ENCODE data around the gene FNBP1. TPM values are rescaled to one million over a fixed set of nuclear protein-coding genes. Genes with fewer than 3 reads are reported as not detected.

FNBP1 gene
- total RNA-seq, 1 experiment from 2014 or later: 43.6 TPM

DNA sequence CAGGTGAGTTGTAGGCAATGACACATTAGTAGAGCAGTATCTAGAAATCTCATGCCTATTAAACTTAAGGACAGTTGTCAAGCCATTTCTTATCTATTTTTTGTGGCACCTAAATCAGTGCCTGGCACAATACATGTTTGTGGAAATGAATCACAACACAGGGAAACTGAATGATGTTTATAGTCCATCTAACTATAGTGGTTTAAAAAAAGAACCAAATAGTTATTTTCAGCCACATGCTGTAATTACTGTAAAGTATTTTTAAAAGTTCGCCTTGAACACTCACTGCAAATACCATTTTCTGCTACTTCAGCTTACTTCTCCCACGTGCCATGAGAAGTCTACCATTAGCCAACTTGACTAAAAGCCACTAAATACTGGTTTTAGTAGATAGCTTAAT, 21.9 kb downstream of the FNBP1 start:
- peaks cover 9% of the 10 kb centered on the region for H3K36me3 Mint-ChIP-seq
- no peaks in the 10 kb centered on the region for H3K4me1 Mint-ChIP-seq
- CTCF ChIA-PET: no interaction called here
- POLR2A ChIA-PET: no interaction called here
- H3K4me3 Mint-ChIP-seq: no peak overlapping the region
- no peak overlapping the region for H3K27ac Mint-ChIP-seq
- peaks cover 8% of the 10 kb centered on the region for H3K9me3 Mint-ChIP-seq
- no peak for TF ChIP-seq IRF2 (CRISPR knock-in tag; IDR thresholded peaks at IDR 0.05; ENCODE audit: borderline replicate concordance, low read depth)
- no peak for TF ChIP-seq ZNF317 (CRISPR knock-in tag; IDR thresholded peaks at IDR 0.05; ENCODE audit: borderline replicate concordance, low read depth)
- TF ChIP-seq GRHL2 (CRISPR knock-in tag; IDR thresholded peaks at IDR 0.05; ENCODE audit: insufficient replicate concordance, severe bottlenecking): no peak
- TF ChIP-seq SOX15 (CRISPR knock-in tag; IDR thresholded peaks at IDR 0.05): no peak
- TF ChIP-seq, protein P1, sequence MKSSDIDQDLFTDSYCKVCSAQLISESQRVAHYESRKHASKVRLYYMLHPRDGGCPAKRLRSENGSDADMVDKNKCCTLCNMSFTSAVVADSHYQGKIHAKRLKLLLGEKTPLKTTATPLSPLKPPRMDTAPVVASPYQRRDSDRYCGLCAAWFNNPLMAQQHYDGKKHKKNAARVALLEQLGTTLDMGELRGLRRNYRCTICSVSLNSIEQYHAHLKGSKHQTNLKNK (CRISPR knock-in tag; IDR thresholded peaks at IDR 0.05): no peak
- TF ChIP-seq, protein P2, sequence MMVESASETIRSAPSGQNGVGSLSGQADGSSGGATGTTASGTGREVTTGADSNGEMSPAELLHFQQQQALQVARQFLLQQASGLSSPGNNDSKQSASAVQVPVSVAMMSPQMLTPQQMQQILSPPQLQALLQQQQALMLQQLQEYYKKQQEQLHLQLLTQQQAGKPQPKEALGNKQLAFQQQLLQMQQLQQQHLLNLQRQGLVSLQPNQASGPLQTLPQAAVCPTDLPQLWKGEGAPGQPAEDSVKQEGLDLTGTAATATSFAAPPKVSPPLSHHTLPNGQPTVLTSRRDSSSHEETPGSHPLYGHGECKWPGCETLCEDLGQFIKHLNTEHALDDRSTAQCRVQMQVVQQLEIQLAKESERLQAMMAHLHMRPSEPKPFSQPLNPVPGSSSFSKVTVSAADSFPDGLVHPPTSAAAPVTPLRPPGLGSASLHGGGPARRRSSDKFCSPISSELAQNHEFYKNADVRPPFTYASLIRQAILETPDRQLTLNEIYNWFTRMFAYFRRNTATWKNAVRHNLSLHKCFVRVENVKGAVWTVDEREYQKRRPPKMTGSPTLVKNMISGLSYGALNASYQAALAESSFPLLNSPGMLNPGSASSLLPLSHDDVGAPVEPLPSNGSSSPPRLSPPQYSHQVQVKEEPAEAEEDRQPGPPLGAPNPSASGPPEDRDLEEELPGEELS (CRISPR knock-in tag; IDR thresholded peaks at IDR 0.05): no peak
- TF ChIP-seq, protein P3, sequence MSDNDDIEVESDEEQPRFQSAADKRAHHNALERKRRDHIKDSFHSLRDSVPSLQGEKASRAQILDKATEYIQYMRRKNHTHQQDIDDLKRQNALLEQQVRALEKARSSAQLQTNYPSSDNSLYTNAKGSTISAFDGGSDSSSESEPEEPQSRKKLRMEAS (CRISPR knock-in tag; IDR thresholded peaks at IDR 0.05): no peak
- TF ChIP-seq ZNF263 (CRISPR knock-in tag; IDR thresholded peaks at IDR 0.05; ENCODE audit: low read depth): no peak
- TF ChIP-seq RORB (CRISPR knock-in tag; IDR thresholded peaks at IDR 0.05): no peak
- TF ChIP-seq, protein P4, sequence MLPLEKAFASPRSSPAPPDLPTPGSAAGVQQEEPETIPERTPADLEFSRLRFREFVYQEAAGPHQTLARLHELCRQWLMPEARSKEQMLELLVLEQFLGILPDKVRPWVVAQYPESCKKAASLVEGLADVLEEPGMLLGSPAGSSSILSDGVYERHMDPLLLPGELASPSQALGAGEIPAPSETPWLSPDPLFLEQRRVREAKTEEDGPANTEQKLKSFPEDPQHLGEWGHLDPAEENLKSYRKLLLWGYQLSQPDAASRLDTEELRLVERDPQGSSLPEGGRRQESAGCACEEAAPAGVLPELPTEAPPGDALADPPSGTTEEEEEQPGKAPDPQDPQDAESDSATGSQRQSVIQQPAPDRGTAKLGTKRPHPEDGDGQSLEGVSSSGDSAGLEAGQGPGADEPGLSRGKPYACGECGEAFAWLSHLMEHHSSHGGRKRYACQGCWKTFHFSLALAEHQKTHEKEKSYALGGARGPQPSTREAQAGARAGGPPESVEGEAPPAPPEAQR (CRISPR knock-in tag; IDR thresholded peaks at IDR 0.05): no peak
- no peak for TF ChIP-seq FOXK1 (CRISPR knock-in tag; IDR thresholded peaks at IDR 0.05)
- no peak for TF ChIP-seq ESRRA (CRISPR knock-in tag; IDR thresholded peaks at IDR 0.05; ENCODE audit: borderline replicate concordance)
- no peak for TF ChIP-seq SP1 (CRISPR knock-in tag; conservative IDR thresholded peaks at IDR 0.05)
- no peak for TF ChIP-seq ETV6 (CRISPR knock-in tag; IDR thresholded peaks at IDR 0.05)
- TF ChIP-seq, protein P5, sequence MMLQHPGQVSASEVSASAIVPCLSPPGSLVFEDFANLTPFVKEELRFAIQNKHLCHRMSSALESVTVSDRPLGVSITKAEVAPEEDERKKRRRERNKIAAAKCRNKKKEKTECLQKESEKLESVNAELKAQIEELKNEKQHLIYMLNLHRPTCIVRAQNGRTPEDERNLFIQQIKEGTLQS (CRISPR knock-in tag; conservative IDR thresholded peaks at IDR 0.05): no peak
- H3K27me3 Mint-ChIP-seq (ENCODE audit: low read depth): no peaks in the 10 kb centered on the region
- ATAC-seq (no peak), DNase-seq (ENCODE audit: low spot score) (no peak)

DNA sequence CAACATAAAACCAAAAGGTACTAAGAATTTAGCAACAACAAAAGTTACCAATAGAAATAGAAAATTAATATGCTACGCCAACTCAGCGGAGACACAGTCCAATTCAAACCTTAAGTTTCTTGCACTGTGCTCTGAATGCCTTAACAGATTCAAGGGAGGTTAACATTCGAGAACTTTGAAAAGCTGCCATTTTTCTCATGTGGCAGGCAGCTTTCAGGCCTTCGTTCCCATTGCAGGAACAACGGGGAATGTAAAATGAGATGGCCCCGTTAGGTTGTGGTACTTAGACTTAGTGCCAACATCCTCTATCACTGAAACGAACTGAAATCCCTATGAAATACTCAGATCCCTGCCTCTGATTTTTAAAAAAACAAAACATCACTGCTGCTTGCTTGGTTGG, 22.4 kb downstream of the FNBP1 start:
- CTCF ChIA-PET: no interaction called here
- TF ChIP-seq, protein P1 (CRISPR knock-in tag; IDR thresholded peaks at IDR 0.05): no peak
- TF ChIP-seq GABPB1 (CRISPR knock-in tag; IDR thresholded peaks at IDR 0.05) (no peak), NFE2L1 (CRISPR knock-in tag; IDR thresholded peaks at IDR 0.05) (no peak), ZNF219 (CRISPR knock-in tag; IDR thresholded peaks at IDR 0.05; ENCODE audit: borderline replicate concordance) (no peak), ATF1 (CRISPR knock-in tag; IDR thresholded peaks at IDR 0.05) (no peak), CREM (CRISPR knock-in tag; IDR thresholded peaks at IDR 0.05) (no peak), ESRRA (CRISPR knock-in tag; IDR thresholded peaks at IDR 0.05; ENCODE audit: borderline replicate concordance) (no peak)
- TF ChIP-seq, protein P2 (CRISPR knock-in tag; IDR thresholded peaks at IDR 0.05): no peak
- TF ChIP-seq, protein P6, sequence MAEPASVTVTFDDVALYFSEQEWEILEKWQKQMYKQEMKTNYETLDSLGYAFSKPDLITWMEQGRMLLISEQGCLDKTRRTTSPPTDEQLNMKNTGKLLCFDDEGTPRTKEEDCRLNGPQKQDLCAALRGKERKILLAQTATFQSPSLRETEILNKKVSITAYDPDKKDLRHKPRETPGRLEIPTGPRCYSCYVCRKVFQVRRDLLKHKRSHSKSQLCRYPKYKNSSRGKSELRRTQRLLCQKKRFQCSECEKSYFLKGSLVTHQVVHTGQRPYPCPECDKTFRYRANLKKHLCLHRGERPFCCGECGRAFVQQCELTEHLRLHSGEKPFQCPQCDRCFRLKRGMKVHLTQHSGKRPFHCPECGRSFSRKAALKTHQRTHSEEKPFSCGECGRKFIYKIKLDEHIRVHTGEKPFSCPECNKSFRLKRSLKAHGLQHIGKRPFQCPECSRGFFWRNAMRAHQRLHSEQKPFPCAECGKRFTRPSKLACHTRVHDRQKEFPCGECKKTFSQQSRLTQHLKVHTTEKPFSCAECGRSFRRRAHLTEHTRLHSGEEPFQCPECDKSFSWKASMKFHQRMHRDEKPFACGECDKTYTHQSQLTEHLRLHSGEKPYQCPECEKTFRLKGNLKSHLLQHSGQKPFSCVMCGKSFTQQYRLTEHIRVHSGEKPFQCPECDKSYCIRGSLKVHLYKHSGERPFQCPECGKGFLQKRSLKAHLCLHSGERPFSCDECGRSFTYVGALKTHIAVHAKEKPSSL (CRISPR knock-in tag; conservative IDR thresholded peaks at IDR 0.05): no peak
- TF ChIP-seq, protein P7, sequence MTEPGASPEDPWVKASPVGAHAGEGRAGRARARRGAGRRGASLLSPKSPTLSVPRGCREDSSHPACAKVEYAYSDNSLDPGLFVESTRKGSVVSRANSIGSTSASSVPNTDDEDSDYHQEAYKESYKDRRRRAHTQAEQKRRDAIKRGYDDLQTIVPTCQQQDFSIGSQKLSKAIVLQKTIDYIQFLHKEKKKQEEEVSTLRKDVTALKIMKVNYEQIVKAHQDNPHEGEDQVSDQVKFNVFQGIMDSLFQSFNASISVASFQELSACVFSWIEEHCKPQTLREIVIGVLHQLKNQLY (CRISPR knock-in tag; IDR thresholded peaks at IDR 0.05): no peak
- TF ChIP-seq, protein P8, sequence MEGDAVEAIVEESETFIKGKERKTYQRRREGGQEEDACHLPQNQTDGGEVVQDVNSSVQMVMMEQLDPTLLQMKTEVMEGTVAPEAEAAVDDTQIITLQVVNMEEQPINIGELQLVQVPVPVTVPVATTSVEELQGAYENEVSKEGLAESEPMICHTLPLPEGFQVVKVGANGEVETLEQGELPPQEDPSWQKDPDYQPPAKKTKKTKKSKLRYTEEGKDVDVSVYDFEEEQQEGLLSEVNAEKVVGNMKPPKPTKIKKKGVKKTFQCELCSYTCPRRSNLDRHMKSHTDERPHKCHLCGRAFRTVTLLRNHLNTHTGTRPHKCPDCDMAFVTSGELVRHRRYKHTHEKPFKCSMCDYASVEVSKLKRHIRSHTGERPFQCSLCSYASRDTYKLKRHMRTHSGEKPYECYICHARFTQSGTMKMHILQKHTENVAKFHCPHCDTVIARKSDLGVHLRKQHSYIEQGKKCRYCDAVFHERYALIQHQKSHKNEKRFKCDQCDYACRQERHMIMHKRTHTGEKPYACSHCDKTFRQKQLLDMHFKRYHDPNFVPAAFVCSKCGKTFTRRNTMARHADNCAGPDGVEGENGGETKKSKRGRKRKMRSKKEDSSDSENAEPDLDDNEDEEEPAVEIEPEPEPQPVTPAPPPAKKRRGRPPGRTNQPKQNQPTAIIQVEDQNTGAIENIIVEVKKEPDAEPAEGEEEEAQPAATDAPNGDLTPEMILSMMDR (IDR thresholded peaks at IDR 0.05): no peak

More for the DNA sequence above, 22.4 kb downstream of the FNBP1 start:
- Mint-ChIP-seq H3K27ac (no peak overlapping the region), H3K36me3 (peaks cover 9% of the 10 kb centered on the region), H3K4me3 (no peak overlapping the region), H3K27me3 (ENCODE audit: low read depth) (no peaks in the 10 kb centered on the region), H3K4me1 (no peaks in the 10 kb centered on the region), H3K9me3 (peaks cover 10% of the 10 kb centered on the region)
- POLR2A ChIA-PET: no interaction called here
- ATAC-seq (no peak), DNase-seq (ENCODE audit: low spot score) (no peak)
